Panc1 (cell line): Measurements from ENCODE around the gene UCK1.

ENCODE experiments used
- CTCF ChIP-seq: fragments of 450-650 bp; IDR thresholded peaks from 2 replicates; pipeline ENCODE4 v1.5.1; 2017; ENCODE audit warnings: mild to moderate bottlenecking
- POLR2AphosphoS5 ChIP-seq: IDR thresholded peaks from 2 replicates; pipeline ENCODE4 v1.6.1; 2012; ENCODE audit warnings: mild to moderate bottlenecking, low read depth, low read length, moderate library complexity

DNA sequence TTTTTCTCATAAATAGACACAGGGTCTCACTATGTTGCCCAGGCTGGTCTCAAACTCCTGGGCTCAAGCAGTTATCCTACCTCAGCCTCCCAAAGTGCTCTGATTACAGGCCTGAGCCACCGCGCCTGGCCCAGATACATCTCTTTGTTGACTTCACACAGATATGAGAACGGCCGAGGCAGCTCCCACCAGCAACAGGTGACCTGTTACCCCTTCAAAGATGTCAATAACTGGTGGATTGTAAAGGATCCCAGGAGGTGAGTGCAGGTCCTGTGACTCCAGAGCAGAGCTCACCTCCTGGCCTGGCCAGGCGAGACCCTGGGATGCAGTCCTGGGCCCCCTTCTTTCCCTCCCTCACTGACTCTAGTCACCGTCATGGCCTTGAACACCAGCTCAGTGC lies 19.2 kb downstream of the UCK1 start:
- TF ChIP-seq CTCF (no peak), POLR2AphosphoS5 (no peak)
